ENCODE results near the gene POU2F2. TPM values are rescaled to one million over a fixed set of nuclear protein-coding genes. Genes with fewer than 3 reads are reported as not detected.

Gene POU2F2
- polyA plus RNA-seq, 2 of the 4 experiments (the other 2 are of a cell fraction), result 0.16 to 0.28 TPM

GRCh38 chr19:42115705-42116104, 16.5 kb downstream of the POU2F2 start:
- no peak overlapping the region for H3K4me2 ChIP-seq
- 0 out of 6 replicates have a peak overlapping the region, but pooled peaks of 1 of the 2 experiments have one; percentile 3 for H3K27ac ChIP-seq
- ChIA-PET POLR2A (no interaction called here), CTCF (interaction anchor here (0.6 to 32.8 kb wide), 13 partner anchors 6 to 451 kb away, joined by 3 to 678 read pairs (median 27); partner anchors contain the start of genes GSK3A and POU2F2)
- ATAC-seq, result no peak
- no peak for FAIRE-seq
- no peaks in the 10 kb centered on the region for H3K9me3 ChIP-seq
- DNase-seq (ENCODE audit: low read depth in 1 of 2, low spot score in 1 of 2), result no peak
- no peak overlapping the region for H3K4me3 ChIP-seq
- no peak for TF ChIP-seq EHMT2 (IDR thresholded peaks at IDR 0.05; ENCODE audit: low read depth)
- no peak for TF ChIP-seq JUN (IDR thresholded peaks at IDR 0.05)
- no peak for TF ChIP-seq TFCP2L1 (CRISPR knock-in tag; IDR thresholded peaks at IDR 0.05)
- TF ChIP-seq ZNF302 (CRISPR knock-in tag; IDR thresholded peaks at IDR 0.05), result no peak
- 86% methylated on average over 4 of the region's 4 CpGs for WGBS (ENCODE audit: missing lambda C conversion rate)
- H3K4me1 ChIP-seq, result peaks cover 28% of the 10 kb centered on the region

DNA sequence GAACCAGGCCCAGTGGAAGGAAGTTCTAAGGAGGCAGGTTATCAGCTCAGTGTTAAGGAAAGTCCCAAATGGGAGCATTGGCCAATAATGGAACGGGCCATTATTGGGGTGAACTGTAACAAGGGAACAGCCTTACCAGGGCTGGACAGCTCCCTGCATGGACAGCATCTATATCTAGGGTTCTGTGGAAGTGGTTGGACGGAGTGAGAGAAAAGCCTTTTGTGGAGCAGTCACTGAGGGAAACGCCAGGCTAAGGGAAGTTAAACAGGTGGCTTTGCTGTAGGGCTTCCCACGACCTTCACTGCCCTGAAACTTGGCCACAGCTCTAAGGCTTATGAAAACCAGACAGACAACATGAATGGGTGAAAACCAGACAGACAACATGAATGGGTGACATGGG, 17.0 kb downstream of the POU2F2 start:
- no peaks in the 10 kb centered on the region for H3K9me3 ChIP-seq
- ATAC-seq (no peak), DNase-seq (ENCODE audit: low read depth in 1 of 2, low spot score in 1 of 2) (no peak), FAIRE-seq (no peak)
- peaks cover 28% of the 10 kb centered on the region for H3K4me1 ChIP-seq
- no peak overlapping the region for H3K4me3 ChIP-seq
- TF ChIP-seq, protein P1, sequence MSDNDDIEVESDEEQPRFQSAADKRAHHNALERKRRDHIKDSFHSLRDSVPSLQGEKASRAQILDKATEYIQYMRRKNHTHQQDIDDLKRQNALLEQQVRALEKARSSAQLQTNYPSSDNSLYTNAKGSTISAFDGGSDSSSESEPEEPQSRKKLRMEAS (IDR thresholded peaks at IDR 0.05), result no peak
- TF ChIP-seq, protein P2, sequence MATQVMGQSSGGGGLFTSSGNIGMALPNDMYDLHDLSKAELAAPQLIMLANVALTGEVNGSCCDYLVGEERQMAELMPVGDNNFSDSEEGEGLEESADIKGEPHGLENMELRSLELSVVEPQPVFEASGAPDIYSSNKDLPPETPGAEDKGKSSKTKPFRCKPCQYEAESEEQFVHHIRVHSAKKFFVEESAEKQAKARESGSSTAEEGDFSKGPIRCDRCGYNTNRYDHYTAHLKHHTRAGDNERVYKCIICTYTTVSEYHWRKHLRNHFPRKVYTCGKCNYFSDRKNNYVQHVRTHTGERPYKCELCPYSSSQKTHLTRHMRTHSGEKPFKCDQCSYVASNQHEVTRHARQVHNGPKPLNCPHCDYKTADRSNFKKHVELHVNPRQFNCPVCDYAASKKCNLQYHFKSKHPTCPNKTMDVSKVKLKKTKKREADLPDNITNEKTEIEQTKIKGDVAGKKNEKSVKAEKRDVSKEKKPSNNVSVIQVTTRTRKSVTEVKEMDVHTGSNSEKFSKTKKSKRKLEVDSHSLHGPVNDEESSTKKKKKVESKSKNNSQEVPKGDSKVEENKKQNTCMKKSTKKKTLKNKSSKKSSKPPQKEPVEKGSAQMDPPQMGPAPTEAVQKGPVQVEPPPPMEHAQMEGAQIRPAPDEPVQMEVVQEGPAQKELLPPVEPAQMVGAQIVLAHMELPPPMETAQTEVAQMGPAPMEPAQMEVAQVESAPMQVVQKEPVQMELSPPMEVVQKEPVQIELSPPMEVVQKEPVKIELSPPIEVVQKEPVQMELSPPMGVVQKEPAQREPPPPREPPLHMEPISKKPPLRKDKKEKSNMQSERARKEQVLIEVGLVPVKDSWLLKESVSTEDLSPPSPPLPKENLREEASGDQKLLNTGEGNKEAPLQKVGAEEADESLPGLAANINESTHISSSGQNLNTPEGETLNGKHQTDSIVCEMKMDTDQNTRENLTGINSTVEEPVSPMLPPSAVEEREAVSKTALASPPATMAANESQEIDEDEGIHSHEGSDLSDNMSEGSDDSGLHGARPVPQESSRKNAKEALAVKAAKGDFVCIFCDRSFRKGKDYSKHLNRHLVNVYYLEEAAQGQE (IDR thresholded peaks at IDR 0.05), result peak; percentile 57; the same call in 1 of the 2 replicates
- H3K4me2 ChIP-seq, result no peak overlapping the region
- ChIA-PET CTCF (interaction anchor here (0.6 to 32.8 kb wide), 16 partner anchors 10 to 452 kb away, joined by 3 to 678 read pairs (median 8); partner anchors contain the start of genes GSK3A and POU2F2), POLR2A (no interaction called here)
- WGBS (ENCODE audit: missing lambda C conversion rate), result 76% methylated on average over 4 of the region's 4 CpGs
- H3K27ac ChIP-seq, result peak overlapping the region in 1 of 2 experiments; percentile 75; a peak in 1 of 6 replicates

DNA sequence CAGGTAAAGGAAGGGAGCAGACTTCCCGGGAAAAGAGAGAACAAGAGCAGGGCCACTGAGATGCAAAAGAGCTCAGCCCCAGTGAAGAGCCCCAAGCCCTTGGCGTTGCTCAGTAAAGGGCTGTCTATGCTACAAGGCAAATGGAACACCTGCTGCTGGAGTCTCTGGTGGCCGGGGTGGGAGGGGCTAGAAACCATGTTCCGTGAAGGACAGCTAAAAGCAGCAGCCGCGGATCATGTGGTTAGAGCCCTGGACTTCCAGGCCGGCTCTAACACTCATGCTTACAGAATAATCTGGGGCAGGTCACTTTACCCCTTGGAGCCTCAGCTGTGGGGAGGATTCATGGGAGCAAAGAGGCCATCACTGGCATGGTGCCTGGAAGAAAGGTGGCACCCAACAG, 17.8 kb downstream of the POU2F2 start:
- TF ChIP-seq NFE2L2 (conservative IDR thresholded peaks at IDR 0.05; ENCODE audit: low read length), result no peak
- no peak for TF ChIP-seq MAZ (IDR thresholded peaks at IDR 0.05; ENCODE audit: borderline replicate concordance, low read depth, low read length)
- TF ChIP-seq, protein P3, sequence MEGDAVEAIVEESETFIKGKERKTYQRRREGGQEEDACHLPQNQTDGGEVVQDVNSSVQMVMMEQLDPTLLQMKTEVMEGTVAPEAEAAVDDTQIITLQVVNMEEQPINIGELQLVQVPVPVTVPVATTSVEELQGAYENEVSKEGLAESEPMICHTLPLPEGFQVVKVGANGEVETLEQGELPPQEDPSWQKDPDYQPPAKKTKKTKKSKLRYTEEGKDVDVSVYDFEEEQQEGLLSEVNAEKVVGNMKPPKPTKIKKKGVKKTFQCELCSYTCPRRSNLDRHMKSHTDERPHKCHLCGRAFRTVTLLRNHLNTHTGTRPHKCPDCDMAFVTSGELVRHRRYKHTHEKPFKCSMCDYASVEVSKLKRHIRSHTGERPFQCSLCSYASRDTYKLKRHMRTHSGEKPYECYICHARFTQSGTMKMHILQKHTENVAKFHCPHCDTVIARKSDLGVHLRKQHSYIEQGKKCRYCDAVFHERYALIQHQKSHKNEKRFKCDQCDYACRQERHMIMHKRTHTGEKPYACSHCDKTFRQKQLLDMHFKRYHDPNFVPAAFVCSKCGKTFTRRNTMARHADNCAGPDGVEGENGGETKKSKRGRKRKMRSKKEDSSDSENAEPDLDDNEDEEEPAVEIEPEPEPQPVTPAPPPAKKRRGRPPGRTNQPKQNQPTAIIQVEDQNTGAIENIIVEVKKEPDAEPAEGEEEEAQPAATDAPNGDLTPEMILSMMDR (IDR thresholded peaks at IDR 0.05), result no peak
- TF ChIP-seq CBX2 (IDR thresholded peaks at IDR 0.05; ENCODE audit: borderline replicate concordance, low read depth), result no peak
- no peak for TF ChIP-seq HOXA7 (CRISPR knock-in tag; IDR thresholded peaks at IDR 0.05)
- no peak for TF ChIP-seq FOXS1 (CRISPR knock-in tag; IDR thresholded peaks at IDR 0.05)
- TF ChIP-seq FOSB (CRISPR knock-in tag; IDR thresholded peaks at IDR 0.05), result no peak
- TF ChIP-seq, protein P4, sequence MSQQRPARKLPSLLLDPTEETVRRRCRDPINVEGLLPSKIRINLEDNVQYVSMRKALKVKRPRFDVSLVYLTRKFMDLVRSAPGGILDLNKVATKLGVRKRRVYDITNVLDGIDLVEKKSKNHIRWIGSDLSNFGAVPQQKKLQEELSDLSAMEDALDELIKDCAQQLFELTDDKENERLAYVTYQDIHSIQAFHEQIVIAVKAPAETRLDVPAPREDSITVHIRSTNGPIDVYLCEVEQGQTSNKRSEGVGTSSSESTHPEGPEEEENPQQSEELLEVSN (IDR thresholded peaks at IDR 0.05; ENCODE audit: borderline replicate concordance, low read depth), result no peak
- TF ChIP-seq BHLHE40 (IDR thresholded peaks at IDR 0.05; ENCODE audit: low read depth, low read length), result no peak
- no peak for TF ChIP-seq ZNF302 (CRISPR knock-in tag; IDR thresholded peaks at IDR 0.05)
- TF ChIP-seq POLR2AphosphoS2 (conservative IDR thresholded peaks at IDR 0.05; ENCODE audit: low read length), result no peak
- no peak for TF ChIP-seq CHD4 (IDR thresholded peaks at IDR 0.05; ENCODE audit: borderline replicate concordance)
- TF ChIP-seq, protein P5, sequence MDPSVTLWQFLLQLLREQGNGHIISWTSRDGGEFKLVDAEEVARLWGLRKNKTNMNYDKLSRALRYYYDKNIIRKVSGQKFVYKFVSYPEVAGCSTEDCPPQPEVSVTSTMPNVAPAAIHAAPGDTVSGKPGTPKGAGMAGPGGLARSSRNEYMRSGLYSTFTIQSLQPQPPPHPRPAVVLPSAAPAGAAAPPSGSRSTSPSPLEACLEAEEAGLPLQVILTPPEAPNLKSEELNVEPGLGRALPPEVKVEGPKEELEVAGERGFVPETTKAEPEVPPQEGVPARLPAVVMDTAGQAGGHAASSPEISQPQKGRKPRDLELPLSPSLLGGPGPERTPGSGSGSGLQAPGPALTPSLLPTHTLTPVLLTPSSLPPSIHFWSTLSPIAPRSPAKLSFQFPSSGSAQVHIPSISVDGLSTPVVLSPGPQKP (IDR thresholded peaks at IDR 0.05; ENCODE audit: low read depth, low read length), result no peak
- TF ChIP-seq, protein P2 (IDR thresholded peaks at IDR 0.05), result no peak
- no peak for TF ChIP-seq CBX8 (IDR thresholded peaks at IDR 0.05)
- no peak for TF ChIP-seq NPAS2 (CRISPR knock-in tag; IDR thresholded peaks at IDR 0.05; ENCODE audit: borderline replicate concordance)
- ChIA-PET CTCF (interaction anchor here (0.7 to 32.8 kb wide), 23 partner anchors 11 to 453 kb away, joined by 3 to 678 read pairs (median 4); partner anchors contain the start of genes GSK3A and POU2F2), POLR2A (interaction anchor here (0.9 to 1.3 kb wide), 3 partner anchors 129 to 188 kb away, joined by 3 to 5 read pairs (median 3); partner anchors contain the start of gene PAFAH1B3)
- Histone ChIP-seq H3K4me2 (peak overlapping the region; percentile 45), H3K4me3 (no peak overlapping the region), H3K9me3 (no peaks in the 10 kb centered on the region), H3K27ac (peak overlapping the region; percentile 57 to 75), H3K4me1 (peaks cover 28% of the 10 kb centered on the region)
- 87% methylated on average over 7 of the region's 7 CpGs for WGBS (ENCODE audit: missing lambda C conversion rate)
- no peak for ATAC-seq
- no peak for DNase-seq (ENCODE audit: low read depth in 1 of 2, low spot score in 1 of 2)
- no peak for FAIRE-seq
